Activated CD4-positive, alpha-beta T cell treated with anti-CD3 and anti-CD28 coated beads, Interleukin-2, amount 10 ng/mL, durations not matched to agents 7 days and 5 days (primary cell): Measurements from ENCODE around the gene FSHR. TPM values are rescaled to one million over a fixed set of nuclear protein-coding genes. Genes with fewer than 3 reads are reported as not detected.

Experiments used
- CTCF ChIA-PET: fragments of 350-600 bp; sonication (Branson Sonifier 250); formaldehyde crosslinking; loops from one replicate; lab custom pipeline; 2021; ENCODE audit warnings: antibody characterized with exemption; lab: Charles Lee
- POLR2A ChIA-PET: fragments of 350-600 bp; sonication (Branson Sonifier 250); formaldehyde crosslinking; loops from one replicate; lab custom pipeline; 2021; ENCODE audit warnings: antibody characterized with exemption; lab: Charles Lee
- DNase-seq: peaks from one replicate; pipeline ENCODE4 v3.0.0-alpha.2; 2020
- H3K27ac Mint-ChIP-seq: one replicate; pipeline ENCODE4 v1.8.0; 2021; ENCODE audit warnings: mild to moderate bottlenecking, moderate library complexity, mixed read lengths
- H3K27me3 Mint-ChIP-seq: one replicate; pipeline ENCODE4 v1.8.0; 2021; ENCODE audit warnings: mixed read lengths
- H3K36me3 Mint-ChIP-seq: one replicate; pipeline ENCODE4 v1.8.0; 2021; ENCODE audit warnings: low read depth, mixed read lengths
- H3K4me1 Mint-ChIP-seq: one replicate; pipeline ENCODE4 v1.8.0; 2021; ENCODE audit warnings: mixed read lengths
- H3K4me3 Mint-ChIP-seq: one replicate; pipeline ENCODE4 v1.8.0; 2021; ENCODE audit warnings: mild to moderate bottlenecking, moderate library complexity, mixed read lengths
- H3K9me3 Mint-ChIP-seq: one replicate; pipeline ENCODE4 v1.8.0; 2021; ENCODE audit warnings: mixed read lengths
- total RNA-seq, 2 experiments: library from RNA; stranded (reverse); gene quantifications; one replicate each; pipeline ENCODE4 v1.2.3, GENCODE V29; 2021

FSHR gene
- total RNA-seq, 2 experiments from 2014 or later = not detected

- POLR2A ChIA-PET = no interaction called here
- no peaks in the 10 kb centered on the region for H3K27me3 Mint-ChIP-seq
- no peaks in the 10 kb centered on the region for H3K9me3 Mint-ChIP-seq
- CTCF ChIA-PET = interaction anchor here (1.4 kb wide), 1 partner anchor 15 kb away, joined by 4 read pairs; no protein-coding TSS in a partner anchor
- DNase-seq = no peak
- no peaks in the 10 kb centered on the region for H3K36me3 Mint-ChIP-seq
- no peak overlapping the region for H3K27ac Mint-ChIP-seq
- H3K4me1 Mint-ChIP-seq = no peaks in the 10 kb centered on the region
- no peak overlapping the region for H3K4me3 Mint-ChIP-seq
Measured at GRCh38 chr2:49105506-49105905, 48.8 kb downstream of the FSHR start.

GRCh38 chr2:49102146-49102545, 52.2 kb downstream of the FSHR start:
- no peaks in the 10 kb centered on the region for H3K9me3 Mint-ChIP-seq
- no peaks in the 10 kb centered on the region for H3K27me3 Mint-ChIP-seq
- DNase-seq = no peak
- POLR2A ChIA-PET = no interaction called here
- no peaks in the 10 kb centered on the region for H3K4me1 Mint-ChIP-seq
- CTCF ChIA-PET = no interaction called here
- H3K27ac Mint-ChIP-seq = no peak overlapping the region
- no peak overlapping the region for H3K4me3 Mint-ChIP-seq
- no peaks in the 10 kb centered on the region for H3K36me3 Mint-ChIP-seq

- ChIA-PET CTCF (no interaction called here), POLR2A (no interaction called here)
- Mint-ChIP-seq H3K9me3 (no peaks in the 10 kb centered on the region), H3K27ac (no peak overlapping the region), H3K36me3 (no peaks in the 10 kb centered on the region), H3K4me3 (no peak overlapping the region), H3K4me1 (no peaks in the 10 kb centered on the region), H3K27me3 (no peaks in the 10 kb centered on the region)
- no peak for DNase-seq
Measured at GRCh38 chr2:49080681-49081080, 73.6 kb downstream of the FSHR start.

- no peak overlapping the region for H3K4me3 Mint-ChIP-seq
- no peaks in the 10 kb centered on the region for H3K36me3 Mint-ChIP-seq
- no peaks in the 10 kb centered on the region for H3K27me3 Mint-ChIP-seq
- H3K27ac Mint-ChIP-seq = no peak overlapping the region
- no peak for DNase-seq
- POLR2A ChIA-PET = no interaction called here
- CTCF ChIA-PET = no interaction called here
- no peaks in the 10 kb centered on the region for H3K9me3 Mint-ChIP-seq
- H3K4me1 Mint-ChIP-seq = no peaks in the 10 kb centered on the region
Measured at GRCh38 chr2:49070716-49071115, 83.6 kb downstream of the FSHR start.

- no peaks in the 10 kb centered on the region for H3K36me3 Mint-ChIP-seq
- no peak overlapping the region for H3K27ac Mint-ChIP-seq
- H3K4me3 Mint-ChIP-seq = no peak overlapping the region
- H3K27me3 Mint-ChIP-seq = no peaks in the 10 kb centered on the region
- ChIA-PET CTCF (no interaction called here), POLR2A (no interaction called here)
- no peak for DNase-seq
- H3K4me1 Mint-ChIP-seq = no peaks in the 10 kb centered on the region
- no peaks in the 10 kb centered on the region for H3K9me3 Mint-ChIP-seq
Measured at GRCh38 chr2:49069829-49070228, 84.5 kb downstream of the FSHR start.

- H3K9me3 Mint-ChIP-seq = no peaks in the 10 kb centered on the region
- POLR2A ChIA-PET = no interaction called here
- no peaks in the 10 kb centered on the region for H3K36me3 Mint-ChIP-seq
- CTCF ChIA-PET = no interaction called here
- H3K4me3 Mint-ChIP-seq = no peak overlapping the region
- no peaks in the 10 kb centered on the region for H3K27me3 Mint-ChIP-seq
- no peak overlapping the region for H3K27ac Mint-ChIP-seq
- no peaks in the 10 kb centered on the region for H3K4me1 Mint-ChIP-seq
- no peak for DNase-seq
Measured at GRCh38 chr2:49068613-49069012, 85.7 kb downstream of the FSHR start.

GRCh38 chr2:49067971-49068370, 86.3 kb downstream of the FSHR start:
- H3K4me3 Mint-ChIP-seq = no peak overlapping the region
- DNase-seq = no peak
- POLR2A ChIA-PET = no interaction called here

GRCh38 chr2:49053156-49053555, 101.2 kb downstream of the FSHR start:
- H3K9me3 Mint-ChIP-seq = peaks cover 11% of the 10 kb centered on the region
- no peak overlapping the region for H3K4me3 Mint-ChIP-seq
- ChIA-PET POLR2A (no interaction called here), CTCF (no interaction called here)
- H3K36me3 Mint-ChIP-seq = no peaks in the 10 kb centered on the region
- no peaks in the 10 kb centered on the region for H3K27me3 Mint-ChIP-seq
- H3K27ac Mint-ChIP-seq = no peak overlapping the region
- no peak for DNase-seq
- H3K4me1 Mint-ChIP-seq = no peaks in the 10 kb centered on the region

More at GRCh38 chr2:49067971-49068370, 86.3 kb downstream of the FSHR start:
- H3K36me3 Mint-ChIP-seq = no peaks in the 10 kb centered on the region
- CTCF ChIA-PET = no interaction called here
- H3K27me3 Mint-ChIP-seq = no peaks in the 10 kb centered on the region
- no peaks in the 10 kb centered on the region for H3K4me1 Mint-ChIP-seq
- H3K27ac Mint-ChIP-seq = no peak overlapping the region
- H3K9me3 Mint-ChIP-seq = no peaks in the 10 kb centered on the region

- no peaks in the 10 kb centered on the region for H3K27me3 Mint-ChIP-seq
- CTCF ChIA-PET = no interaction called here
- POLR2A ChIA-PET = no interaction called here
- H3K9me3 Mint-ChIP-seq = peaks cover 6% of the 10 kb centered on the region
- H3K4me3 Mint-ChIP-seq = no peak overlapping the region
- DNase-seq = no peak
- no peak overlapping the region for H3K27ac Mint-ChIP-seq
- H3K4me1 Mint-ChIP-seq = no peaks in the 10 kb centered on the region
- H3K36me3 Mint-ChIP-seq = no peaks in the 10 kb centered on the region
Measured at GRCh38 chr2:49050265-49050664, 104.0 kb downstream of the FSHR start.

GRCh38 chr2:49049161-49049560, 105.2 kb downstream of the FSHR start:
- H3K9me3 Mint-ChIP-seq = peaks cover 6% of the 10 kb centered on the region
- ChIA-PET CTCF (no interaction called here), POLR2A (no interaction called here)
- H3K36me3 Mint-ChIP-seq = no peaks in the 10 kb centered on the region
- no peak overlapping the region for H3K4me3 Mint-ChIP-seq
- no peak for DNase-seq
- no peaks in the 10 kb centered on the region for H3K4me1 Mint-ChIP-seq
- no peaks in the 10 kb centered on the region for H3K27me3 Mint-ChIP-seq
- H3K27ac Mint-ChIP-seq = no peak overlapping the region

GRCh38 chr2:49045083-49045482, 109.2 kb downstream of the FSHR start:
- no peak for DNase-seq
- POLR2A ChIA-PET = no interaction called here
- no peaks in the 10 kb centered on the region for H3K36me3 Mint-ChIP-seq

GRCh38 chr2:49044350-49045079, 109.8 kb downstream of the FSHR start:
- Mint-ChIP-seq H3K4me3 (no peak overlapping the region), H3K36me3 (no peaks in the 10 kb centered on the region)
- CTCF ChIA-PET = no interaction called here

More at GRCh38 chr2:49045083-49045482, 109.2 kb downstream of the FSHR start:
- no peaks in the 10 kb centered on the region for H3K27me3 Mint-ChIP-seq
- no peaks in the 10 kb centered on the region for H3K4me1 Mint-ChIP-seq
- H3K4me3 Mint-ChIP-seq = no peak overlapping the region
- H3K27ac Mint-ChIP-seq = no peak overlapping the region
- H3K9me3 Mint-ChIP-seq = no peaks in the 10 kb centered on the region
- CTCF ChIA-PET = no interaction called here

GRCh38 chr2:49043405-49043982, 110.8 kb downstream of the FSHR start:
- POLR2A ChIA-PET = no interaction called here
- H3K9me3 Mint-ChIP-seq = no peaks in the 10 kb centered on the region
- no peak overlapping the region for H3K27ac Mint-ChIP-seq

More at GRCh38 chr2:49044350-49045079, 109.8 kb downstream of the FSHR start:
- DNase-seq = no peak
- POLR2A ChIA-PET = no interaction called here
- H3K27me3 Mint-ChIP-seq = no peaks in the 10 kb centered on the region
- H3K9me3 Mint-ChIP-seq = no peaks in the 10 kb centered on the region
- H3K4me1 Mint-ChIP-seq = no peaks in the 10 kb centered on the region
- H3K27ac Mint-ChIP-seq = no peak overlapping the region

GRCh38 chr2:49042488-49042887, 111.8 kb downstream of the FSHR start:
- H3K36me3 Mint-ChIP-seq = no peaks in the 10 kb centered on the region
- H3K4me1 Mint-ChIP-seq = no peaks in the 10 kb centered on the region
- no peaks in the 10 kb centered on the region for H3K9me3 Mint-ChIP-seq
- CTCF ChIA-PET = no interaction called here
- POLR2A ChIA-PET = no interaction called here
- H3K27ac Mint-ChIP-seq = no peak overlapping the region
- DNase-seq = no peak
- H3K4me3 Mint-ChIP-seq = no peak overlapping the region
- H3K27me3 Mint-ChIP-seq = no peaks in the 10 kb centered on the region

More at GRCh38 chr2:49043405-49043982, 110.8 kb downstream of the FSHR start:
- H3K36me3 Mint-ChIP-seq = no peaks in the 10 kb centered on the region
- no peaks in the 10 kb centered on the region for H3K4me1 Mint-ChIP-seq
- H3K4me3 Mint-ChIP-seq = no peak overlapping the region
- DNase-seq = no peak
- CTCF ChIA-PET = no interaction called here
- no peaks in the 10 kb centered on the region for H3K27me3 Mint-ChIP-seq
